PC-3 (cell line): Measurements from ENCODE around the gene LHFPL5. TPM values are rescaled to one million over a fixed set of nuclear protein-coding genes. Genes with fewer than 3 reads are reported as not detected.

Experiments
- ATAC-seq: fragments of 200-7000 bp; cut with Tn5 transposase; 2 replicates; pipeline ENCODE4 v1.9.1; 2020; ENCODE audit warnings: mild to moderate bottlenecking, moderate library complexity
- BruUV-seq: library from RNA; stranded (reverse); fragments of 400-500 nt; replicated peaks from 2 replicates; lab custom pipeline; 2021; lab: Mats Ljungman, UMichigan
- CTCF ChIA-PET: fragments of 300-600 bp; sonication (Branson Sonifier 250); formaldehyde crosslinking; loops from one replicate; lab custom pipeline; 2022; ENCODE audit warnings: antibody characterized with exemption; lab: Charles Lee
- POLR2A ChIA-PET: fragments of 300-600 bp; sonication (Branson Sonifier 250); formaldehyde crosslinking; loops from one replicate; lab custom pipeline; 2022; ENCODE audit warnings: antibody characterized with exemption; ENCODE audit not compliant: unreplicated experiment; lab: Charles Lee
- DNase-seq: peaks from one replicate; pipeline ENCODE4 v3.0.0-alpha.2; 2015
- H2AFZ ChIP-seq: fragments of 300-600 bp; sonication (generic); 2 replicates; pipeline ENCODE4 v1.6.0; 2016; ENCODE audit warnings: antibody characterized with exemption, low read length
- H3F3A ChIP-seq: fragments of 300-600 bp; sonication (generic); one replicate; pipeline ENCODE4 v1.6.0; 2017; ENCODE audit warnings: antibody characterized with exemption, low read length, control low read depth, mild to moderate bottlenecking; ENCODE audit not compliant: unreplicated experiment
- H3K27ac ChIP-seq: fragments of 300-600 bp; sonication (generic); 2 replicates; pipeline ENCODE4 v1.5.1; 2016; ENCODE audit warnings: mild to moderate bottlenecking, low read length
- H3K27me3 ChIP-seq: fragments of 300-600 bp; sonication (generic); 2 replicates; pipeline ENCODE4 v1.6.1; 2016; ENCODE audit warnings: low read length, mixed read lengths
- H3K36me3 ChIP-seq: fragments of 300-600 bp; sonication (generic); 2 replicates; pipeline ENCODE4 v1.6.1; 2016; ENCODE audit warnings: low read depth, mixed run types, low read length, mixed read lengths
- H3K4me1 ChIP-seq: fragments of 300-600 bp; sonication (generic); 2 replicates; pipeline ENCODE4 v1.5.1; 2016; ENCODE audit warnings: low read length; ENCODE audit not compliant: insufficient read depth
- H3K4me2 ChIP-seq: fragments of 300-600 bp; sonication (generic); 2 replicates; pipeline ENCODE4 v1.6.0; 2016; ENCODE audit warnings: low read length
- H3K4me3 ChIP-seq: fragments of 300-600 bp; sonication (generic); 2 replicates; pipeline ENCODE4 v1.5.1; 2016; ENCODE audit warnings: mild to moderate bottlenecking, low read length, mixed read lengths
- H3K79me2 ChIP-seq: fragments of 300-600 bp; sonication (generic); 2 replicates; pipeline ENCODE4 v1.6.1; 2017; ENCODE audit warnings: low read length, mixed read lengths
- H3K9ac ChIP-seq: fragments of 300-600 bp; sonication (generic); 2 replicates; pipeline ENCODE4 v1.6.0; 2016; ENCODE audit warnings: mild to moderate bottlenecking, low read length
- H3K9me2 ChIP-seq: fragments of 300-600 bp; sonication (generic); replicated peaks from 2 replicates; pipeline ENCODE4 v1.6.1; 2016; ENCODE audit warnings: mixed run types, low read length, mixed read lengths
- H3K9me3 ChIP-seq: fragments of 300-600 bp; sonication (generic); 2 replicates; pipeline ENCODE4 v1.6.1; 2016; ENCODE audit warnings: low read length, mixed read lengths
- H4K20me1 ChIP-seq: fragments of 300-600 bp; sonication (generic); 2 replicates; pipeline ENCODE4 v1.6.1; 2016; ENCODE audit warnings: low read length, mixed read lengths
- EZH2 ChIP-seq: fragments of 300-600 bp; sonication (generic); IDR thresholded peaks from one replicate; pipeline ENCODE4 v1.6.1; 2017; ENCODE audit warnings: antibody characterized with exemption, mild to moderate bottlenecking, low read length; ENCODE audit not compliant: unreplicated experiment
- EZH2phosphoT487 ChIP-seq: fragments of 300-600 bp; sonication (generic); IDR thresholded peaks from 2 replicates; pipeline ENCODE4 v1.6.1; 2018; ENCODE audit warnings: mild to moderate bottlenecking, antibody characterized with exemption, low read length, borderline replicate concordance
- intact Hi-C: fragments of 100-400 bp; cut with micrococcal nuclease; formaldehyde crosslinking; loops from 2 replicates; pipeline ENCODE4 v1.9.0; 2023
- total RNA-seq: library from RNA; depleted of rRNA; stranded (reverse); fragments of >200 nt; gene quantifications from 2 replicates; pipeline ENCODE4 v1.2.3, GENCODE V29; 2014
- TF ChIP-seq, protein P1 (sequence below): fragments of 300-600 bp; sonication (generic); conservative IDR thresholded peaks from 2 replicates; pipeline ENCODE4 v1.5.1; 2017; ENCODE audit warnings: antibody characterized with exemption, low read depth, mild to moderate bottlenecking, low read length

The LHFPL5 gene
- total RNA-seq, 1 experiment from 2014 or later = not detected

- CTCF ChIA-PET = no interaction called here
- no peak overlapping the region for H3K9ac ChIP-seq
Measured at GRCh38 chr6:35759426-35759825, 45.7 kb upstream of the LHFPL5 start.

GRCh38 chr6:35765739-35766138, 39.4 kb upstream of the LHFPL5 start:
- Histone ChIP-seq H3F3A (no peaks in the 10 kb centered on the region), H3K27ac (no peak overlapping the region), H3K4me1 (no peaks in the 10 kb centered on the region), H3K9ac (no peak overlapping the region), H2AFZ (no peak overlapping the region), H3K4me2 (no peak overlapping the region), H3K27me3 (peaks cover 28% of the 10 kb centered on the region), H3K36me3 (no peaks in the 10 kb centered on the region), H4K20me1 (no peaks in the 10 kb centered on the region), H3K79me2 (no peaks in the 10 kb centered on the region), H3K9me3 (no peaks in the 10 kb centered on the region), H3K9me2 (no peaks in the 10 kb centered on the region), H3K4me3 (no peak overlapping the region)
- DNase-seq (no peak), ATAC-seq (no peak)
- CTCF ChIA-PET = no interaction called here
- intact Hi-C loops = no loop called here
- POLR2A ChIA-PET = no interaction called here
- BruUV-seq = no TSS peak
- no peak for TF ChIP-seq EZH2
- no peak for TF ChIP-seq EZH2phosphoT487
- TF ChIP-seq, protein P1, sequence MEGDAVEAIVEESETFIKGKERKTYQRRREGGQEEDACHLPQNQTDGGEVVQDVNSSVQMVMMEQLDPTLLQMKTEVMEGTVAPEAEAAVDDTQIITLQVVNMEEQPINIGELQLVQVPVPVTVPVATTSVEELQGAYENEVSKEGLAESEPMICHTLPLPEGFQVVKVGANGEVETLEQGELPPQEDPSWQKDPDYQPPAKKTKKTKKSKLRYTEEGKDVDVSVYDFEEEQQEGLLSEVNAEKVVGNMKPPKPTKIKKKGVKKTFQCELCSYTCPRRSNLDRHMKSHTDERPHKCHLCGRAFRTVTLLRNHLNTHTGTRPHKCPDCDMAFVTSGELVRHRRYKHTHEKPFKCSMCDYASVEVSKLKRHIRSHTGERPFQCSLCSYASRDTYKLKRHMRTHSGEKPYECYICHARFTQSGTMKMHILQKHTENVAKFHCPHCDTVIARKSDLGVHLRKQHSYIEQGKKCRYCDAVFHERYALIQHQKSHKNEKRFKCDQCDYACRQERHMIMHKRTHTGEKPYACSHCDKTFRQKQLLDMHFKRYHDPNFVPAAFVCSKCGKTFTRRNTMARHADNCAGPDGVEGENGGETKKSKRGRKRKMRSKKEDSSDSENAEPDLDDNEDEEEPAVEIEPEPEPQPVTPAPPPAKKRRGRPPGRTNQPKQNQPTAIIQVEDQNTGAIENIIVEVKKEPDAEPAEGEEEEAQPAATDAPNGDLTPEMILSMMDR = no peak

More at GRCh38 chr6:35759426-35759825, 45.7 kb upstream of the LHFPL5 start:
- no peaks in the 10 kb centered on the region for H3K9me3 ChIP-seq
- intact Hi-C loops = loop anchor here (10.0 kb wide), 1 partner anchor 195 kb away; no protein-coding TSS in a partner anchor
- TF ChIP-seq, protein P1 = no peak
- no peak for TF ChIP-seq EZH2phosphoT487
- TF ChIP-seq EZH2 = no peak
- no peaks in the 10 kb centered on the region for H4K20me1 ChIP-seq
- no peaks in the 10 kb centered on the region for H3K9me2 ChIP-seq
- no peak overlapping the region for H3K4me2 ChIP-seq
- H3K27ac ChIP-seq = no peak overlapping the region
- no TSS peak for BruUV-seq
- no peaks in the 10 kb centered on the region for H3K36me3 ChIP-seq
- no peak for DNase-seq
- no peak overlapping the region for H2AFZ ChIP-seq
- H3K79me2 ChIP-seq = no peaks in the 10 kb centered on the region
- no peak overlapping the region for H3K4me3 ChIP-seq
- no peaks in the 10 kb centered on the region for H3F3A ChIP-seq
- no peak for ATAC-seq
- peaks cover 6% of the 10 kb centered on the region; the same call in 1 of the 2 replicates for H3K4me1 ChIP-seq
- peaks cover 21% of the 10 kb centered on the region for H3K27me3 ChIP-seq
- POLR2A ChIA-PET = no interaction called here

DNA sequence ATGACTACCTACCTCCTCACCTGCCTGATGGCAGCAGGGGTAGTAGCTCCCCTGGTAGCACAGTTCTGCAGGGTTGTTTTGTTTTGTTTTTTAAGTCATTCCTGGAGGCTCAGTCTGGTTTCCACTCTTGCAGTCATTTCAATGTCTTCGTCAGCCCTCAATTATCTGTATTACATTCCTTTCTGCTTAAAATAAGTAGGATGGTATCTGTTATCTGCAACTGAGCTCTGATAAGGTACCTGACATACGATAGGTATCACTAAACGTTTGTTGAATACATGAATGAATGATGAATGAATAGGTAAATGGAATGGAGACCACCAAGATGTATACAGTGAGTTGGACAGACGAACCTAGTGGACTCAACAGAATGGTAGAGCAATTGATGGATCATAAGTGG, 35.9 kb upstream of the LHFPL5 start:
- no peak overlapping the region for H2AFZ ChIP-seq
- intact Hi-C loops = no loop called here
- H3K36me3 ChIP-seq = no peaks in the 10 kb centered on the region
- no peaks in the 10 kb centered on the region for H3K9me3 ChIP-seq
- H3K9me2 ChIP-seq = no peaks in the 10 kb centered on the region
- no peaks in the 10 kb centered on the region for H3K79me2 ChIP-seq
- no peak overlapping the region for H3K9ac ChIP-seq
- no peaks in the 10 kb centered on the region for H3K4me1 ChIP-seq
- ATAC-seq (no peak), DNase-seq (no peak)
- ChIA-PET POLR2A (interaction anchor here (0.6 kb wide), 1 partner anchor 163 kb away, joined by 3 read pairs; no protein-coding TSS in a partner anchor), CTCF (no interaction called here)
- H3K4me2 ChIP-seq = no peak overlapping the region
- TF ChIP-seq EZH2phosphoT487 = no peak
- no peak for TF ChIP-seq EZH2
- TF ChIP-seq, protein P1 = no peak
- no peak overlapping the region for H3K27ac ChIP-seq
- H3K27me3 ChIP-seq = peaks cover 13% of the 10 kb centered on the region
- no peaks in the 10 kb centered on the region for H3F3A ChIP-seq
- no peaks in the 10 kb centered on the region for H4K20me1 ChIP-seq
- no TSS peak for BruUV-seq
- no peak overlapping the region for H3K4me3 ChIP-seq
